ENCODE results near the gene ENTPD1. TPM values are rescaled to one million over a fixed set of nuclear protein-coding genes. Genes with fewer than 3 reads are reported as not detected.
A peak's percentile ranks its signal among the peaks of the same experiment; 100 is the strongest.

ENTPD1 gene
- polyA plus RNA-seq, 3 donors: 62.2 to 71.1 (median 70.4) TPM

- H3K9me3 ChIP-seq (replicated peaks in 1 of 2; ENCODE audit: control insufficient read depth in 1 of 2, insufficient read depth in 1 of 2, low read length in 2 of 2): no peaks in the 10 kb centered on the region
- H2AFZ ChIP-seq (ENCODE audit: insufficient read depth, low read depth, low read length, poor library complexity, severe bottlenecking): no peak overlapping the region
- Mint-ChIP-seq H3K36me3 (peaks cover 83 to 86% of the 10 kb centered on the region in 2 donors), H3K4me1 (peaks cover 7% of the 10 kb centered on the region), H3K4me3 (no peak overlapping the region), H3K27ac (peak overlapping the region in 2 of 7 donors; percentile 27 to 67), H3K9me3 (no peaks in the 10 kb centered on the region), H3K27me3 (ENCODE audit: low read depth in 3 of 3) (no peaks in the 10 kb centered on the region)
- peaks cover 12% of the 10 kb centered on the region for H4K20me1 ChIP-seq (ENCODE audit: insufficient read depth, low read length)
- no peak for TF ChIP-seq CTCF (IDR thresholded peaks at IDR 0.05)
- 94% methylated on average over 6 of the region's 6 CpGs for WGBS (ENCODE audit: insufficient coverage)
- intact Hi-C loops (cut with micrococcal nuclease): no loop called here
- no peak overlapping the region for H3K4me3 ChIP-seq (replicated peaks in 1 of 3; ENCODE audit: low read depth in 2 of 3, low read length in 3 of 3)
- no peak overlapping the region for H3K4me2 ChIP-seq (replicated peaks; ENCODE audit: extremely low read depth, low read length, poor library complexity, severe bottlenecking)
- no peak overlapping the region for H3K9ac ChIP-seq (ENCODE audit: insufficient read depth, low read length, poor library complexity, severe bottlenecking)
- H3K79me2 ChIP-seq (ENCODE audit: insufficient read depth, low read length): no peaks in the 10 kb centered on the region
- no peak overlapping the region for H3K27ac ChIP-seq (ENCODE audit: low read depth in 1 of 2, low read length in 2 of 2)
- H3K4me1 ChIP-seq (ENCODE audit: control insufficient read depth in 1 of 2, insufficient read depth in 2 of 2, low read length in 2 of 2): no peaks in the 10 kb centered on the region
- DNase-seq: no peak
- H3K36me3 ChIP-seq (replicated peaks in 1 of 2; ENCODE audit: control insufficient read depth in 1 of 2, insufficient read depth in 2 of 2, low read length in 2 of 2): peaks cover 83 to 100% of the 10 kb centered on the region in 2 donors
- H3K27me3 ChIP-seq (ENCODE audit: control insufficient read depth in 2 of 2, insufficient read depth in 2 of 2, low read length in 2 of 2): no peaks in the 10 kb centered on the region
These were observed 110.0 kb downstream of the ENTPD1 start for GRCh38 chr10:95865814-95866466.

DNA sequence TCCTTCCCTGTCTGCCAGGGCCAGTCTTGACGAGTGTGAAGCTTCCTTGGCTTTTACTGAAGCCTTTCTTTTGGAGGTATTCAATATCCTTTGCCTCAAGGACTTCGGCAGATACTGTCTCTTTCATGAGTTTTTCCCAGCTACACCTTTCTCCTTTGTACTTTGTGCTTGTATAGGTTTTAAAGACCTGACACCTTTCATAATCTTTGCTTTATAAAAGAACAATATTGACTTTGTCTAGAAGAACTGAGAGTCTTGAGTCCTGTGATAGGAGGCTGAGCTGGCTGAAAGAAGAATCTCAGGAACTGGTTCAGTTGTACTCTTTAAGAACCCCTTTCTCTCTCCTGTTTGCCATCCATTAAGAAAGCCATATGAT, 110.5 kb downstream of the ENTPD1 start:
- no peak overlapping the region for H3K4me3 Mint-ChIP-seq
- H3K79me2 ChIP-seq (ENCODE audit: insufficient read depth, low read length): no peaks in the 10 kb centered on the region
- peaks cover 7% of the 10 kb centered on the region for H3K4me1 Mint-ChIP-seq
- H3K36me3 Mint-ChIP-seq: peaks cover 78 to 84% of the 10 kb centered on the region in 2 donors
- no peak overlapping the region for H2AFZ ChIP-seq (ENCODE audit: insufficient read depth, low read depth, low read length, poor library complexity, severe bottlenecking)
- H3K36me3 ChIP-seq (replicated peaks in 1 of 2; ENCODE audit: control insufficient read depth in 1 of 2, insufficient read depth in 2 of 2, low read length in 2 of 2): peaks cover 83 to 100% of the 10 kb centered on the region in 2 donors
- H3K27ac ChIP-seq (ENCODE audit: low read depth in 1 of 2, low read length in 2 of 2): no peak overlapping the region
- H3K4me3 ChIP-seq (replicated peaks in 1 of 3; ENCODE audit: low read depth in 2 of 3, low read length in 3 of 3): no peak overlapping the region
- H3K27me3 Mint-ChIP-seq (ENCODE audit: low read depth in 3 of 3): no peaks in the 10 kb centered on the region
- no peaks in the 10 kb centered on the region for H3K4me1 ChIP-seq (ENCODE audit: control insufficient read depth in 1 of 2, insufficient read depth in 2 of 2, low read length in 2 of 2)
- TF ChIP-seq CTCF (IDR thresholded peaks at IDR 0.05): no peak
- intact Hi-C loops (cut with micrococcal nuclease): no loop called here
- H3K27me3 ChIP-seq (ENCODE audit: control insufficient read depth in 2 of 2, insufficient read depth in 2 of 2, low read length in 2 of 2): no peaks in the 10 kb centered on the region
- no peaks in the 10 kb centered on the region for H3K9me3 Mint-ChIP-seq
- H3K27ac Mint-ChIP-seq: peak overlapping the region in 1 of 7 donors; percentile 30
- peaks cover 12% of the 10 kb centered on the region for H4K20me1 ChIP-seq (ENCODE audit: insufficient read depth, low read length)
- no peaks in the 10 kb centered on the region for H3K9me3 ChIP-seq (replicated peaks in 1 of 2; ENCODE audit: control insufficient read depth in 1 of 2, insufficient read depth in 1 of 2, low read length in 2 of 2)
- no peak overlapping the region for H3K4me2 ChIP-seq (replicated peaks; ENCODE audit: extremely low read depth, low read length, poor library complexity, severe bottlenecking)
- H3K9ac ChIP-seq (ENCODE audit: insufficient read depth, low read length, poor library complexity, severe bottlenecking): no peak overlapping the region
- 100% methylated on average over 1 of the region's 2 CpGs for WGBS (ENCODE audit: insufficient coverage)
- no peak for DNase-seq

Data from CD14-positive monocyte (primary cell).